HG03469 (cell line): ENCODE measurements around the gene THTPA.

Source experiments
- ATAC-seq: cut with Tn5 transposase; IDR thresholded peaks from one replicate; pipeline ENCODE4 v1.9.1; 2021; ENCODE audit warnings: mild to moderate bottlenecking, moderate library complexity, moderate number of reproducible peaks; ENCODE audit not compliant: unreplicated experiment

THTPA gene

GRCh38 chr14:23555882-23556699 is at the start of gene THTPA:
TSS of gene THTPA (plus strand) at chr14:23556271. CDS start at chr14:23556758, 487 bp downstream.
- peak; percentile 75 for ATAC-seq

GRCh38 chr14:23512156-23512555 is 43.9 kb upstream of the THTPA start:
- ATAC-seq = no peak

- ATAC-seq = no peak
Measured at GRCh38 chr14:23513005-23513817, 42.9 kb upstream of the THTPA start.

GRCh38 chr14:23513818-23514643 is 42.0 kb upstream of the THTPA start:
- no peak for ATAC-seq

GRCh38 chr14:23514644-23514957 is 41.5 kb upstream of the THTPA start:
- no peak for ATAC-seq

- ATAC-seq = no peak
Measured at GRCh38 chr14:23517650-23518326, 38.3 kb upstream of the THTPA start.

GRCh38 chr14:23518709-23519108 is 37.4 kb upstream of the THTPA start:
- no peak for ATAC-seq

- ATAC-seq = no peak
Measured at GRCh38 chr14:23520899-23521533, 35.1 kb upstream of the THTPA start.

GRCh38 chr14:23521785-23522640 is 34.1 kb upstream of the THTPA start:
- no peak for ATAC-seq

GRCh38 chr14:23522643-23523198 is 33.4 kb upstream of the THTPA start:
- no peak for ATAC-seq

GRCh38 chr14:23523229-23524016 is 32.6 kb upstream of the THTPA start:
- ATAC-seq = no peak

GRCh38 chr14:23524954-23525353 is 31.1 kb upstream of the THTPA start:
- ATAC-seq = no peak

GRCh38 chr14:23525611-23526010 is 30.5 kb upstream of the THTPA start:
- ATAC-seq = no peak

- ATAC-seq = no peak
Measured at GRCh38 chr14:23528555-23528954, 27.5 kb upstream of the THTPA start.

- ATAC-seq = no peak
Measured at GRCh38 chr14:23529016-23529415, 27.1 kb upstream of the THTPA start.

GRCh38 chr14:23530375-23531055 is 25.6 kb upstream of the THTPA start:
- ATAC-seq = no peak

GRCh38 chr14:23531391-23531790 is 24.7 kb upstream of the THTPA start:
- no peak for ATAC-seq

- no peak for ATAC-seq
Measured at GRCh38 chr14:23532658-23533057, 23.4 kb upstream of the THTPA start.
